SK-N-SH treated with all-trans-retinoic acid at 6 μM for 48 hours (cell line): ENCODE measurements around the gene GDPD4.

Experiments
- ARNTL ChIP-seq: fragments of 450-650 bp; formaldehyde crosslinking; IDR thresholded peaks from 2 replicates; pipeline ENCODE4 v1.5.0; 2020; ENCODE audit warnings: low read depth, mild to moderate bottlenecking, moderate library complexity, borderline replicate concordance
- BACH2 ChIP-seq: fragments of 250-450 bp; sonication (Bioruptor Pico); IDR thresholded peaks from 2 replicates; pipeline ENCODE4 v1.9.0; 2021; ENCODE audit warnings: mild to moderate bottlenecking, borderline replicate concordance
- CSDC2 ChIP-seq: fragments of 250-450 bp; sonication (Bioruptor Pico); IDR thresholded peaks from 2 replicates; pipeline ENCODE4 v1.5.0; 2020; ENCODE audit warnings: mild to moderate bottlenecking, moderate library complexity
- ESRRG ChIP-seq: fragments of 250-450 bp; sonication (Bioruptor Pico); IDR thresholded peaks from 2 replicates; pipeline ENCODE4 v1.6.1; 2021; ENCODE audit warnings: mild to moderate bottlenecking
- ZFP3 ChIP-seq: fragments of 250-450 bp; sonication (Bioruptor Pico); IDR thresholded peaks from 2 replicates; pipeline ENCODE4 v1.5.0; 2020; ENCODE audit warnings: mild to moderate bottlenecking, moderate library complexity
- ZFP30 ChIP-seq: fragments of 450-650 bp; formaldehyde crosslinking; IDR thresholded peaks from 2 replicates; pipeline ENCODE4 v1.5.0; 2022; ENCODE audit warnings: mild to moderate bottlenecking, moderate library complexity
- TF ChIP-seq, protein P1 (sequence below): fragments of 250-450 bp; sonication (Bioruptor Pico); IDR thresholded peaks from 2 replicates; pipeline ENCODE4 v1.5.1; 2020; ENCODE audit warnings: low read depth, mild to moderate bottlenecking, moderate library complexity
- TF ChIP-seq, protein P2 (sequence below): fragments of 250-450 bp; sonication (Bioruptor Pico); IDR thresholded peaks from 2 replicates; pipeline ENCODE4 v1.8.0; 2020; ENCODE audit warnings: mild to moderate bottlenecking, moderate library complexity, borderline replicate concordance

DNA sequence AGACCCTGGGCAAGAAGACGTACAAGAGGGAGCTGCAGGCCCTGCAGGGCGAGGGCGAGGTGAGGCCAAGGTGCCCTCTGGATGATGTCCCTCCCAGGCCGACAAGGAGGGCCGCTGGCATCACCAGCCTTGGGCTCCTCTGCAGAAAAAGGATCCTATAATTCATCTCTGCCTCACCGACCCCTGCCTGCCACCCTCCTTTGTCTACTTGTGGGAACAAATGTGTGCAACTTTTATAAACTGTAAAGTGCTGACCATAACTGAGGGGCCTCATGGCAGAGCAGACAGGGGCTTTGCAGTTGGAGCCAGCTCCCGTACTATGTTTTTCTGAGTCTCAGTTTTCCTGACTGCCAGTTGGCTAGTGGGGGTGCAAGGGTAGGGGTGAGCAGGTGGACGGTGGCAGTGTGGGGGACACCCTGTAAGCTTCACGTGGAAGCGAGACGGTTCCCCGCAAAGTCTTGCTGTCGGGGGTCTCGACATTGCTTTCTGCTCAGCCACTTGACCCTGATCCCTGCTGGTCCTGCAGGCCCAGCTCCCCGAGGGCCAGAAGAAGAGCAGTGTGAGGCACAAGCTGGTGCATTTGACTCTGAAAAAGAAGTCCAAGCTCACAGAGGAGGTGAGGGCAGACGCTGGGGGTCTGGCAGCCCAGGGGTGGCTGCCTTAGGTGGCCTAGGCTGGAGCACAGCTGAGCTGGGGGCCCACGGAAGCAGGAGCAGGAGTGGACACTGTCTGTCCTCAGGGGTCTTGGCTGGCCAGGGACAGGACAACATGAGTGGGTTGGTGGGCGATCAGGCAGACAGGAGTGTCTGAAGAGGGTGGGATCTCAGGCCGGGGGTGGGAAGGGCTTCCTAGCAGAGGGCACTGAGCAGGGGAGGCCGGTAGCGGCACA lies 118.7 kb downstream of the GDPD4 start:
- TF ChIP-seq, protein P1, sequence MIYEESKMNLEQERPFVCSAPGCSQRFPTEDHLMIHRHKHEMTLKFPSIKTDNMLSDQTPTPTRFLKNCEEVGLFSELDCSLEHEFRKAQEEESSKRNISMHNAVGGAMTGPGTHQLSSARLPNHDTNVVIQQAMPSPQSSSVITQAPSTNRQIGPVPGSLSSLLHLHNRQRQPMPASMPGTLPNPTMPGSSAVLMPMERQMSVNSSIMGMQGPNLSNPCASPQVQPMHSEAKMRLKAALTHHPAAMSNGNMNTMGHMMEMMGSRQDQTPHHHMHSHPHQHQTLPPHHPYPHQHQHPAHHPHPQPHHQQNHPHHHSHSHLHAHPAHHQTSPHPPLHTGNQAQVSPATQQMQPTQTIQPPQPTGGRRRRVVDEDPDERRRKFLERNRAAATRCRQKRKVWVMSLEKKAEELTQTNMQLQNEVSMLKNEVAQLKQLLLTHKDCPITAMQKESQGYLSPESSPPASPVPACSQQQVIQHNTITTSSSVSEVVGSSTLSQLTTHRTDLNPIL (CRISPR knock-in tag) = no peak
- no peak for TF ChIP-seq ZFP30 (CRISPR knock-in tag)
- TF ChIP-seq ZFP3 (CRISPR knock-in tag) = no peak
- TF ChIP-seq, protein P2, sequence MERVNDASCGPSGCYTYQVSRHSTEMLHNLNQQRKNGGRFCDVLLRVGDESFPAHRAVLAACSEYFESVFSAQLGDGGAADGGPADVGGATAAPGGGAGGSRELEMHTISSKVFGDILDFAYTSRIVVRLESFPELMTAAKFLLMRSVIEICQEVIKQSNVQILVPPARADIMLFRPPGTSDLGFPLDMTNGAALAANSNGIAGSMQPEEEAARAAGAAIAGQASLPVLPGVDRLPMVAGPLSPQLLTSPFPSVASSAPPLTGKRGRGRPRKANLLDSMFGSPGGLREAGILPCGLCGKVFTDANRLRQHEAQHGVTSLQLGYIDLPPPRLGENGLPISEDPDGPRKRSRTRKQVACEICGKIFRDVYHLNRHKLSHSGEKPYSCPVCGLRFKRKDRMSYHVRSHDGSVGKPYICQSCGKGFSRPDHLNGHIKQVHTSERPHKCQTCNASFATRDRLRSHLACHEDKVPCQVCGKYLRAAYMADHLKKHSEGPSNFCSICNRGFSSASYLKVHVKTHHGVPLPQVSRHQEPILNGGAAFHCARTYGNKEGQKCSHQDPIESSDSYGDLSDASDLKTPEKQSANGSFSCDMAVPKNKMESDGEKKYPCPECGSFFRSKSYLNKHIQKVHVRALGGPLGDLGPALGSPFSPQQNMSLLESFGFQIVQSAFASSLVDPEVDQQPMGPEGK (CRISPR knock-in tag) = no peak
- no peak for TF ChIP-seq CSDC2 (CRISPR knock-in tag)
- TF ChIP-seq ESRRG (CRISPR knock-in tag) = no peak
- no peak for TF ChIP-seq ARNTL (CRISPR knock-in tag)
- no peak for TF ChIP-seq BACH2
